Suppressor macrophage treated with lipopolysaccharide for 1 hour (primary cell): Measurements from ENCODE around the gene DCHS1.
A peak's percentile ranks its signal among the peaks of the same experiment; 100 is the strongest.

Source experiments
- DNase-seq, 3 donors: peaks; one replicate each; pipeline ENCODE4 v3.0.0-alpha.2; 2020 to 2022

The DCHS1 gene

GRCh38 chr11:6586434-6587359, 68.9 kb downstream of the DCHS1 start:
- DNase-seq: no peak

DNA sequence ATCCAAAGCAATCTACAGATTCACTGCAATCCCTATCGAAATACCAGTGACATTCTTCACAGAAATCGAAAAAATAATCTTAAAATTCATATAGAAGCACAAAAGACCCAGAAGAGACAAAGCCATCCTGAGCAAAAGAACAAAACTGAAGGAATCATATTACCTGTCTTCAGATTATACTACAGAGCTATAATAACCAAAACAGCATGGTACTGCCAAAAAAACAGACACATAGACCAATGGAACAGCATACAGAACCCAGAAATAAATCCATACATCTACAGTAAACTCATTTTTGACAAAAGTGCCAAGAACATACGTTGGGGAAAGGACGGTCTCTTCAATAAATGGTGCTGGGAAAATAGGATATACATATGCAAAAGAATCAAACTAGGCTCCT, 71.1 kb downstream of the DCHS1 start:
- no peak for DNase-seq

GRCh38 chr11:6583584-6583983, 72.0 kb downstream of the DCHS1 start:
- no peak for DNase-seq

DNA sequence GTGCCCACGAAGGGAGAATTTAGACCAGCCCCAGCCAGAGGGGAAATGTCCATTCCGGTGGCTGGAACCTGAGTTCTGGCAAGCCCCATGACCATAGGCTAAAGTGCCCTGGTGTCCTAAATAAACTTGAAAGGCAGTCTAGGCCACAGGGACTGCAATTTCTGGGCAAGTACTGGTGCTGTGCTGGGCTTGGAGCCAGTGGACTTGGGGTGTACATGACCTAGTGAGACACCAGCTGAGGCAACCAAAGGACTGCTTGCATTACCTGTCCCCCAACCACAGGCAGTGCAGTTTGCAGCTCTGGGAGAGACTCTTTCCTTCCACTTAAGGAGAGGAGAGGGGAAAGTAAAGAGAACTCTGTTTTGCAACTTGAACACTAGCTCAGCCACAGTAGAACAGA, 75.9 kb downstream of the DCHS1 start:
- no peak for DNase-seq

DNA sequence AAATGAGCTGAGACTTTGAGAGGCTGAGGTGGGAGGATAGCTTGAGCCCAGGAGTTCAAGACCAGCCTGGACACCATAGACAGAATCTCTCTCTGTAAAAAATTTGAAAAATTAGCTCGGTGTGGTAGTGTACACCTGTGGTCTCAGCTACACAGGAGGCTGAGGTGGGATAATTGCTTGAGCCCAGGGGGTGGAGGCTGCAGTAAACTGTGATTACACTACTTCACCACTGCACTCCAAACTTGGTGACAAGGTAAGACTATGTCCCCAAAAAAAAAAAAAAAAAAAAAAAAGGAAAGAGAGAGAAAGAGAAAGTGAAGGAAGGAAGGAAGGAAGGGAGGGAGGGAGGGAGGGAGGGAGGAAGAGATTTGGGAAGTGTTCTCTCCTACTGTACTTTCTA, 77.5 kb downstream of the DCHS1 start:
- no peak for DNase-seq

DNA sequence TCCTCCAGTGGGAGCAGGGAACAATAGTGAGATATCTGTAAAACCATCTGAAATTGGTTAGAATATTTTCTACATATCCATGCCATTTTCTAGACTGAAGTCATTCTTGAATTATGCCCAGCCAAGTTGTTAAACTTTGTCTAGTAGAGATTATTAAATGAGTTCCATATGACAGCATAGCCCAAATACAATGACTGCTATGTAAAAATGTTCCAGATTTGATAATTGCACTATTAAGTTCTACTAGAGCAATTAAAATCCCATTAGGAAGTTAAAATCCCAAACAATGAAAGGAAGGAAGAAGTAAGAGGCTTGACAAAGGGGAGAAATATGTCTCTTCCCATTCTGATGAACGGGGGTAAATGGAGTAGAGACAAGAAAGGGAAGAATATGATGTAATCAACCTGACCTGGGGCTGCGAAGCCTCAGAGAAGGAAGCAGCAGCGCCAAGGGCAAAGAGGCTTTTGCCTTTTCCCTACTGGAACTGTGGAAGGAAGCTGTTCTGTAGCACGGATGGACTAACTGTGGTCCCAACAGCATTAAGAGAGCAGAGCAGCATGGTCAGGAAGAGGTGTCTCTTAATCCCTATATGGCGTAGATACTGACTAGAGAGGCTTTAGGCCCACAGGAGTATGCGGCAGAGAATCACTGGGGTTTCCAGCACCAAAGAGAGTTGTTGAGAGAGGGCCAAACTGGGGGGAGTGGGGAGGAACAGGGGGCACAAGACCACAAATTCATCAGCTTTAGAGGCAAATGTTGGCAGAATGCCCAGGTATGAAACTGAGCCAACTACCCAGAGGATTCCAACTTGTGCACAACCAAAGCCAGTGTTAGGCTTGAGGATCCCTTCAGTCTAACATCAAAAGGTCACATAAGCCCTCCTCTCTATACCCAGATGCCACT, 78.9 kb downstream of the DCHS1 start:
- peak; percentile 17 to 22 (median 20) for DNase-seq

GRCh38 chr11:6574816-6575715, 80.5 kb downstream of the DCHS1 start:
- no peak for DNase-seq

DNA sequence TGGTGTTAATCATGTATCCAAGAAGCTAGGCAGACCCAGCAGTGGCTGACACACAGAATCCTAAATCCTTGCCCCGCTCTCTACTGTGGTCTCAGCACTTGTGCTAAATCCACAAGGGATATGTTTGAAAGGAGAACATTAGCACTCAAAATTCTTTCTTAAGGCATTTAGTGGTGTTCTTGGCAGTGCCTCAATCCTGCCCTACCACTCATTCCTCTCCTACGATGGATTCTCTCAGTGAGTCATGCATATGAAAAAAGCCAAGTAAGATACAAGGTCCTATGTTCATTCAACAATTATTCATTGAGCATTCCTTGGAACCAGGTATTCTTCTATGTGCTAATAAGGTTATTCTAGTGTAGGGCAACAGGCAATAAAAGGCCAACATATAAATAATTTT, 83.4 kb downstream of the DCHS1 start:
- DNase-seq: no peak

GRCh38 chr11:6571434-6572008, 84.1 kb downstream of the DCHS1 start:
- no peak for DNase-seq
